BE2C (cell line): ENCODE measurements around the gene SLC2A14.
"Not testable (repeated sequence)": the region's sequence is repeated elsewhere in the genome, so short reads cannot be mapped to it uniquely, and the experiment has no call there.

Experiments
- DNase-seq: peaks from one replicate; pipeline ENCODE4 v3.0.0-alpha.2; 2020
- H3K27me3 ChIP-seq: fragments of 250-450 bp; sonication (Bioruptor Pico); 2 replicates; pipeline ENCODE4 v1.5.1; 2020; ENCODE audit warnings: mild to moderate bottlenecking
- H3K36me3 ChIP-seq: fragments of 250-450 bp; sonication (Bioruptor Pico); 2 replicates; pipeline ENCODE4 v1.5.1; 2020; ENCODE audit warnings: mild to moderate bottlenecking
- H3K4me1 ChIP-seq: fragments of 250-450 bp; sonication (Bioruptor Pico); 2 replicates; pipeline ENCODE4 v1.5.1; 2020
- H3K4me3 ChIP-seq: 2 replicates; pipeline ENCODE4 v1.5.1; 2011; ENCODE audit warnings: low read depth, low read length
- H3K9me3 ChIP-seq: fragments of 250-450 bp; sonication (Bioruptor Pico); 2 replicates; pipeline ENCODE4 v1.5.1; 2020
- TF ChIP-seq, protein P1 (sequence below): IDR thresholded peaks from 2 replicates; pipeline ENCODE4 v1.5.1; 2012; ENCODE audit warnings: mild to moderate bottlenecking, low read depth, low read length

SLC2A14 gene

DNA sequence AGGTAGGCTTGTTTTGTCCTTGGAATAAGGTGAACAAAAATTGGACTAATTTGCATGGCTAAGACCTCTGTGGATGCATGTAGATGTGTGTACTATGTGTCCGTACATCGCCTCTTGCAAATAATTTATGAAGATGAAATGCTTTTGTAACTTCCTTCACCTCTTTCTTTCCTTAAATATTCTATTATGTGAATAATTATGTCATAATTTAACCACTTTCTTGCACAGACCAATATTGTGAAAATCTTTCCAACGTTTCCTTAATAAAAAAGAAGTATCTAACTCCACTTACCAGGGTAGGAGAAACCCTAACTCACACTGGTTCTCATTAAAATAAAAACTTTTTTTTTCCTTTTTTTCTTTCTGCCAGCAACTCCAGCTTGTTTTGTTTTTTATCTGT, 79.5 kb downstream of the SLC2A14 start:
- Histone ChIP-seq H3K9me3 (no peaks in the 10 kb centered on the region), H3K36me3 (no peaks in the 10 kb centered on the region), H3K27me3 (peaks cover 5% of the 10 kb centered on the region), H3K4me1 (no peaks in the 10 kb centered on the region), H3K4me3 (no peak overlapping the region)
- DNase-seq, result no peak
- TF ChIP-seq, protein P1, sequence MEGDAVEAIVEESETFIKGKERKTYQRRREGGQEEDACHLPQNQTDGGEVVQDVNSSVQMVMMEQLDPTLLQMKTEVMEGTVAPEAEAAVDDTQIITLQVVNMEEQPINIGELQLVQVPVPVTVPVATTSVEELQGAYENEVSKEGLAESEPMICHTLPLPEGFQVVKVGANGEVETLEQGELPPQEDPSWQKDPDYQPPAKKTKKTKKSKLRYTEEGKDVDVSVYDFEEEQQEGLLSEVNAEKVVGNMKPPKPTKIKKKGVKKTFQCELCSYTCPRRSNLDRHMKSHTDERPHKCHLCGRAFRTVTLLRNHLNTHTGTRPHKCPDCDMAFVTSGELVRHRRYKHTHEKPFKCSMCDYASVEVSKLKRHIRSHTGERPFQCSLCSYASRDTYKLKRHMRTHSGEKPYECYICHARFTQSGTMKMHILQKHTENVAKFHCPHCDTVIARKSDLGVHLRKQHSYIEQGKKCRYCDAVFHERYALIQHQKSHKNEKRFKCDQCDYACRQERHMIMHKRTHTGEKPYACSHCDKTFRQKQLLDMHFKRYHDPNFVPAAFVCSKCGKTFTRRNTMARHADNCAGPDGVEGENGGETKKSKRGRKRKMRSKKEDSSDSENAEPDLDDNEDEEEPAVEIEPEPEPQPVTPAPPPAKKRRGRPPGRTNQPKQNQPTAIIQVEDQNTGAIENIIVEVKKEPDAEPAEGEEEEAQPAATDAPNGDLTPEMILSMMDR, result no peak

DNA sequence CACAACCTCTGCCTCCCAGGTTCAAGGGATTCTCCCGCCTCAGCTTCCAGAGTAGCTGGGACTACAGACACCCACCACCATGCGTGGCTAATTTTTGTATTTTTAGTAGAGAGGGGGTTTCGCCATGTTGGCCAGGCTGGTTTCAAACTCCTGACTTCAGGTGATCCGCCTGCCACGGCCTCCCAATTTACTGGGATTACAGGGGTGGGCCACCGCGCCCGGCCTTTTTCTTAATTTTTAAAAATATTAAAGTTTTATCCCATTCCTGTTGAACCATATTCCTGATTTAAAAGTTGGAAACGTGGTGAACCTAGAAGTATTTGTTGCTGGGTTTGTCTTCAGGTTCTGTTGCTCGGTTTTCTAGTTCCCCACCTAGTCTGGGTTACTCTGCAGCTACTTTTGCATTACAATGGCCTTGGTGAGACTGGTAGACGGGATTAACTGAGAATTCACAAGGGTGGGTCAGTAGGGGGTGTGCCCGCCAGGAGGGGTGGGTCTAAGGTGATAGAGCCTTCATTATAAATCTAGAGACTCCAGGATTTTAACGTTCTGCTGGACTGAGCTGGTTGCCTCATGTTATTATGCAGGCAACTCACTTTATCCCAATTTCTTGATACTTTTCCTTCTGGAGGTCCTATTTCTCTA, 83.7 kb downstream of the SLC2A14 start, which contains the start of gene NANOG:
Gene NANOG (plus strand): TSS at position 519 of the 645 bp plus-strand sequence. CDS start 213 bp downstream, outside the sequence.
- H3K9me3 ChIP-seq, DNase-seq, H3K27me3 ChIP-seq, H3K4me3 ChIP-seq, H3K36me3 ChIP-seq, H3K4me1 ChIP-seq: not testable (repeated sequence)

DNA sequence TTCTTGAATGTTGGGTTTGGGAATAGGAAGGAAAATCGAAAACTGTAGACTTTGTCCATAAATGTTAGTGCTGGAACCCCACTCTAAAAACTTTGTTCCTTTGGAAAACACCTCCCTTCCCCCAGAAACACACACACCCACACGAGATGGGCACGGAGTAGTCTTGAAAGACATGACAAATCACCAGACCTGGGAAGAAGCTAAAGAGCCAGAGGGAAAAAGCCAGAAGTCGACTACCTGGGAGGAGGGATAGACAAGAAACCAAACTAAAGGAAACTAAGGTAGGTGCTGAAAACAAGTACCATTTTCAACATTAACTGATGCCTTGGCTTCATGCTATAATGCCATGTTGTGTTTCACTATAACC, 84.4 kb downstream of the SLC2A14 start:
- Histone ChIP-seq H3K36me3 (no peaks in the 10 kb centered on the region), H3K27me3 (peaks cover 8% of the 10 kb centered on the region), H3K9me3 (no peaks in the 10 kb centered on the region), H3K4me3 (no peak overlapping the region), H3K4me1 (no peaks in the 10 kb centered on the region)
- TF ChIP-seq, protein P1, result no peak
- no peak for DNase-seq

DNA sequence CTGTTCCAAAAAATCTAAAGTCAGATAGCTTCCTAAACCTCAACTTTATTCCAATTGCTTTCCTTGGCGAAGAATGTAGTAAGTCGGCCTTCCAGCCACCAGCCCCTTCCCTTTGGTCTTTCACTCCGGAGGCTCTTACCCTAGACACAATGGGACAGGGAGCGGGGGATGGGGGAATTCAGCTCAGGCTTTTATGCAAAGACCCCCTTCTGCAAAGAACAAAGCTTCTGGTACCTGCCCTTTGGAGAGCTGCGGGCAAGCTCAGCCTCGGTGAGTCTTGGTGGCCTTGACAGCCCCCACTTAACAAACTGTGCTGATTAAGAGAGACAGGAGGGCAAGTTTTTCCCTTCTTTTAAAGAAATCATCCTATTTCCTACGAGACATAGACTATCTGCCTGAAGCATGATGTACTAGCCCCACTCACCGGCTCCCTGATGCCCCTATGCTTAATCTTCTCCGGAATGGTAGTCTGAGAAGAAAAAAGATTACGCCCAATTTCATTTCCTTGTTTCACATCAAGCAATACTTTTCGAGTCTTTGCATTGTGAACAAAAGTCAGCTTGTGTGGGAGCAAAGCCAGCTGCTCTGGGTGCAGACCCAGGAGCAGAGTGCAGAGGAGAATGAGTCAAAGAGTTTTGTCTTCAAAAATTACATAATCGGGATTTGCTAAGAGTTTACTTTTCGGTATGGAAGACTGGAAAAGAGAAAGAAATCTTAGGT, 85.0 kb downstream of the SLC2A14 start:
- H3K27me3 ChIP-seq, result peaks cover 8% of the 10 kb centered on the region
- no peaks in the 10 kb centered on the region for H3K4me1 ChIP-seq
- TF ChIP-seq, protein P1, result no peak
- H3K9me3 ChIP-seq, result no peaks in the 10 kb centered on the region
- no peak overlapping the region for H3K4me3 ChIP-seq
- DNase-seq, result no peak
- H3K36me3 ChIP-seq, result no peaks in the 10 kb centered on the region

DNA sequence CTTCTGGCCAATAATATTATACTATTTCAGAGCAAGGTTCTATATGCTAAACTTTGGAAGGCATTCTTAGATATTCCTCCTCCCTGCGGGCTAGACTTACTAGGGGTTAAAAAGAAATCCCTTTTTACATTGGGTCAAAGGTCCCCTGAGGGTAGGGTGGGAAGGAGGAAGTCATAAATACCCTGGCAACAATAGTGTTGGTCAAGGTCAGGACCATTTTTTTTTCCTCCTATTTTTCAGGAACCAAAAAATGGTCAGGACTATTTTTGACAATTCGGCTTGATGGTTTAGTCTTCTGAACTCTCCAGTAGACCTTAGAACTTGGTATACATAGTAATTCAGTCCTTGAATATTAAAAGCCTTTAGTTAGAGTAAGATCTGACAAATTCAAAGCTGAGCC, 88.0 kb downstream of the SLC2A14 start:
- no peak overlapping the region for H3K4me3 ChIP-seq
- H3K4me1 ChIP-seq, result no peaks in the 10 kb centered on the region
- H3K9me3 ChIP-seq, result no peaks in the 10 kb centered on the region
- TF ChIP-seq, protein P1, result no peak
- H3K36me3 ChIP-seq, result no peaks in the 10 kb centered on the region
- peaks cover 5% of the 10 kb centered on the region for H3K27me3 ChIP-seq
- no peak for DNase-seq

DNA sequence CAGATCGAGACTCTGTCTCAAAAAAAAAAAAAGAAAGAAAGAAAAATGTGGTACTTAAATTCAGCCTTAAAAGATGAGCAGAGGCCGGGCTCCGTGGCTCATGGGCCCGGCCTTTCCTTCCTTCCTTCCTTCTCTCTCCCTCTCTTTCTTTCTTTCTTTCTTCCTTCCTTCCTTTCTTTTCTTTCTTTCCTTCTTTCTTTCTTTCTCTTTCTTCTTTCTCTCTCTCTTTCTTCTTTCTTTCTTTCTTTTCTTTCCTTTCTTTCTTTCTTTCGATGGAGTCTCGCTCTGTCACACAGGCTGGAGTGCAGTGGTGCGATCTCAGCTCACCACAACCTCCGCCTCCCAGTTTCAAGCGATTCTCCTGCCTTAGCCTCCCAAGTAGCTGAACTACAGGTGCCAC, 89.3 kb downstream of the SLC2A14 start:
- not testable (repeated sequence) for H3K4me1 ChIP-seq, H3K4me3 ChIP-seq, H3K36me3 ChIP-seq, H3K9me3 ChIP-seq, DNase-seq, H3K27me3 ChIP-seq

- H3K4me3 ChIP-seq, result no peak overlapping the region
- no peaks in the 10 kb centered on the region for H3K9me3 ChIP-seq
- TF ChIP-seq, protein P1, result no peak
- no peaks in the 10 kb centered on the region for H3K27me3 ChIP-seq
- DNase-seq, result no peak
- no peaks in the 10 kb centered on the region for H3K4me1 ChIP-seq
- H3K36me3 ChIP-seq, result no peaks in the 10 kb centered on the region
Measured at GRCh38 chr12:7782055-7782454, 90.7 kb downstream of the SLC2A14 start.
